SK-N-SH (cell line): Measurements from ENCODE around the gene INPP5K. TPM values are rescaled to one million over a fixed set of nuclear protein-coding genes. Genes with fewer than 3 reads are reported as not detected.
"Not testable (repeated sequence)": the region's sequence is repeated elsewhere in the genome, so short reads cannot be mapped to it uniquely, and the experiment has no call there.

Experiments used
- CTCF ChIA-PET: fragments of 300-600, 350-600 bp; formaldehyde crosslinking; extraction: SDS; loops from one replicate; lab custom pipeline; 2021; lab: Yijun Ruan, JAX
- POLR2A ChIA-PET: fragments of 350-600 bp; sonication (Branson Sonifier 250); formaldehyde crosslinking; extraction: SDS; loops from one replicate; lab custom pipeline; 2020; ENCODE audit warnings: antibody characterized with exemption, inconsistent platforms; lab: Yijun Ruan, JAX
- DNase-seq: peaks from one replicate; pipeline ENCODE4 v3.0.0; 2012
- H2AFZ ChIP-seq: fragments of 200-600 bp; sonication (generic); 2 replicates; pipeline ENCODE4 v1.8.1; 2016; ENCODE audit warnings: antibody characterized with exemption, mild to moderate bottlenecking, low read depth
- H3F3A ChIP-seq: fragments of 200-600 bp; sonication (generic); replicated peaks from 2 replicates; pipeline ENCODE3; 2016; ENCODE audit warnings: antibody characterized with exemption, mild to moderate bottlenecking; ENCODE audit not compliant: insufficient read depth
- H3K27ac ChIP-seq, 2 experiments: fragments of 200-500 bp in 1 of 2; fragments of 200-600 bp in 1 of 2; sonication (Bioruptor generic) in 1 of 2; sonication (generic), shearing (Covaris generic) in 1 of 2; 2 replicates each; pipeline versions ENCODE4 v1.5.1 to v1.6.1; 2014 to 2016; ENCODE audit warnings: low read depth in 2 of 2, inconsistent platforms in 1 of 2, low read length in 1 of 2, mild to moderate bottlenecking in 1 of 2, mixed read lengths in 1 of 2
- H3K27me3 ChIP-seq: fragments of 200-600 bp; sonication (generic), shearing (Covaris generic); 2 replicates; pipeline ENCODE4 v1.6.1; 2016; ENCODE audit warnings: mixed run types; ENCODE audit not compliant: insufficient read depth
- H3K36me3 ChIP-seq, 2 experiments: fragments of 200-500 bp in 1 of 2; fragments of 200-600 bp in 1 of 2; sonication (Bioruptor generic) in 1 of 2; sonication (generic) in 1 of 2; replicated peaks in 1 of 2; 2 replicates each; pipeline versions ENCODE3 to v1.5.1; 2014 to 2016; ENCODE audit warnings: low read length in 1 of 2, mild to moderate bottlenecking in 1 of 2; ENCODE audit not compliant: insufficient read depth in 2 of 2, control insufficient read depth in 1 of 2
- H3K4me1 ChIP-seq, 2 experiments: fragments of 200-500 bp in 1 of 2; fragments of 200-600 bp in 1 of 2; sonication (Bioruptor generic) in 1 of 2; sonication (generic), shearing (Covaris generic) in 1 of 2; 2 replicates each; pipeline versions ENCODE4 v1.5.1 to v1.6.1; 2014 to 2016; ENCODE audit warnings: low read depth in 1 of 2, low read length in 1 of 2, mixed run types in 1 of 2; ENCODE audit not compliant: insufficient read depth in 2 of 2, control insufficient read depth in 1 of 2
- H3K4me2 ChIP-seq: fragments of 200-600 bp; sonication (generic), shearing (Covaris generic); 2 replicates; pipeline ENCODE4 v1.6.1; 2017; ENCODE audit warnings: mixed run types
- H3K4me3 ChIP-seq, 2 experiments: fragments of 200-500 bp in 1 of 2; fragments of 200-600 bp in 1 of 2; sonication (Bioruptor generic) in 1 of 2; sonication (generic), shearing (Covaris generic) in 1 of 2; 2 replicates each; pipeline versions ENCODE4 v1.5.1 to v1.8.1; 2014 to 2016; ENCODE audit warnings: low read depth in 2 of 2, inconsistent platforms in 1 of 2, low read length in 1 of 2, mild to moderate bottlenecking in 1 of 2, mixed read lengths in 1 of 2, moderate library complexity in 1 of 2
- H3K79me2 ChIP-seq: fragments of 200-600 bp; sonication (generic); 2 replicates; pipeline ENCODE4 v1.8.1; 2017; ENCODE audit warnings: mild to moderate bottlenecking; ENCODE audit not compliant: insufficient read depth
- H3K9ac ChIP-seq: fragments of 200-600 bp; sonication (generic); 2 replicates; pipeline ENCODE4 v1.6.1; 2017; ENCODE audit warnings: mixed run types
- H3K9me2 ChIP-seq: fragments of 200-600 bp; sonication (generic); 2 replicates; pipeline ENCODE4 v1.6.1; 2017; ENCODE audit warnings: mixed run types
- H3K9me3 ChIP-seq: fragments of 200-600 bp; sonication (generic); 2 replicates; pipeline ENCODE4 v1.6.1; 2017; ENCODE audit warnings: mixed run types, mild to moderate bottlenecking, moderate library complexity
- H4K20me1 ChIP-seq: fragments of 200-600 bp; sonication (generic); 2 replicates; pipeline ENCODE4 v1.6.1; 2017; ENCODE audit warnings: mild to moderate bottlenecking, mixed run types; ENCODE audit not compliant: insufficient read depth
- FOSL2 ChIP-seq: IDR thresholded peaks from 2 replicates; pipeline ENCODE4 v1.4.0; 2012; ENCODE audit warnings: low read depth, mild to moderate bottlenecking, moderate library complexity, borderline replicate concordance
- FOXM1 ChIP-seq: IDR thresholded peaks from 2 replicates; pipeline ENCODE4 v1.4.0; 2012; ENCODE audit warnings: low read depth, mild to moderate bottlenecking
- GATA2 ChIP-seq: sonication (generic); formaldehyde crosslinking; IDR thresholded peaks from 2 replicates; pipeline ENCODE4 v1.5.0; 2020; ENCODE audit warnings: mild to moderate bottlenecking, missing genetic modification reagents
- JUND ChIP-seq: IDR thresholded peaks from 2 replicates; pipeline ENCODE4 v1.4.0; 2012
- MEF2A ChIP-seq: IDR thresholded peaks from 2 replicates; pipeline ENCODE4 v1.4.0; 2012; ENCODE audit warnings: low read depth, borderline replicate concordance
- NRF1 ChIP-seq: IDR thresholded peaks from 2 replicates; pipeline ENCODE4 v1.6.1; 2012; ENCODE audit warnings: low read depth, mild to moderate bottlenecking, low read length
- POLR2AphosphoS5 ChIP-seq: IDR thresholded peaks from 2 replicates; pipeline ENCODE4 v1.6.1; 2012; ENCODE audit warnings: low read depth, low read length
- RCOR1 ChIP-seq: fragments of 150-350 bp; IDR thresholded peaks from 2 replicates; pipeline ENCODE4 v1.6.1; 2017; ENCODE audit warnings: antibody characterized with exemption, low read length
- REST ChIP-seq: IDR thresholded peaks from 2 replicates; pipeline ENCODE4 v1.6.1; 2012; ENCODE audit warnings: mild to moderate bottlenecking, low read depth, low read length, moderate library complexity
- RFX5 ChIP-seq: IDR thresholded peaks from 2 replicates; pipeline ENCODE4 v1.6.1; 2012; ENCODE audit warnings: mild to moderate bottlenecking, improper control_type of control experiment, low read length
- SIN3A ChIP-seq: IDR thresholded peaks from 2 replicates; pipeline ENCODE4 v1.6.1; 2012; ENCODE audit warnings: low read depth, mild to moderate bottlenecking, low read length, moderate library complexity, borderline replicate concordance
- SMC3 ChIP-seq: IDR thresholded peaks from 2 replicates; pipeline ENCODE4 v1.6.1; 2012; ENCODE audit warnings: low read depth, low read length, improper control_type of control experiment
- TAF1 ChIP-seq: IDR thresholded peaks from 2 replicates; pipeline ENCODE4 v1.6.1; 2012; ENCODE audit warnings: low read depth, mild to moderate bottlenecking, low read length, moderate library complexity, borderline replicate concordance
- TCF12 ChIP-seq: IDR thresholded peaks from 2 replicates; pipeline ENCODE4 v1.4.0; 2012
- TEAD4 ChIP-seq: IDR thresholded peaks from 2 replicates; pipeline ENCODE4 v1.4.0; 2012; ENCODE audit warnings: mild to moderate bottlenecking, borderline replicate concordance; ENCODE audit not compliant: insufficient read depth
- YY1 ChIP-seq: IDR thresholded peaks from 2 replicates; pipeline ENCODE4 v1.4.0; 2012; ENCODE audit warnings: low read depth, mild to moderate bottlenecking
- WGBS: methylation state at CpG from one replicate; pipeline ENCODE4 v1.1.6; 2017; ENCODE audit warnings: low lambda C conversion rate; 5-methylcytosine and 5-hydroxymethylcytosine counted together
- polyA plus RNA-seq, 3 experiments: library from polyadenylated mRNA; depleted of rRNA; stranded (reverse); fragments of >200 nt; gene quantifications; 2 replicates each; pipeline ENCODE4 v1.2.3, GENCODE V29; 2012
- TF ChIP-seq, protein P1 (sequence below): fragments of 200-600 bp; sonication (generic); IDR thresholded peaks from 2 replicates; pipeline ENCODE4 v1.6.1; 2017; ENCODE audit warnings: antibody characterized with exemption, mild to moderate bottlenecking, moderate library complexity
- TF ChIP-seq, protein P2 (sequence below): IDR thresholded peaks from 2 replicates; pipeline ENCODE4 v1.4.0; 2012; ENCODE audit warnings: low read depth

The INPP5K gene
- polyA plus RNA-seq, 1 of the 3 experiments (the other 2 are of a cell fraction) = 26.2 TPM

GRCh38 chr17:1529863-1530262 lies 13.5 kb upstream of the INPP5K start (continued):
- TF ChIP-seq MEF2A = no peak

DNA sequence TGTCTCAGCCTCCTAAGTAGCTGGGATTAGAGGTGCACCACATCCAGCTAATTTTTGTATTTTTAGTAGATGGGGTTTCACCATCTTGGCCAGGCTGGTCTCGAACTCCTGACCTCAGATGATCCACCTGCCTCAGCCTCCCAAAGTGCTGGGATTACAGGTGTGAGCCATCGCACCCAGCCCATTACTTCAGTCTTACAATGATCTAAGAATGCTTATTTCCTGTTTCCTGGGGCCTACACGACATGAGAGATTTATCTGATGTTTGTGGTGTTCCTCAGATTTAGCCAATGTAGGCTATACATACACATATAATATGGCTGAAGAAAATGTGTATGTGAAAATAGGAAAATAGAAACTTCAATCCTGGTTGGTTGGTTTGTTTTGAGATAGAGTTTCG lies 10.5 kb upstream of the INPP5K start:
- H3K4me1 ChIP-seq, H3K27ac ChIP-seq, POLR2A ChIA-PET, H3K9ac ChIP-seq, DNase-seq, H3K4me2 ChIP-seq, H3F3A ChIP-seq, H3K27me3 ChIP-seq, H3K9me2 ChIP-seq, H3K9me3 ChIP-seq, H4K20me1 ChIP-seq, H3K4me3 ChIP-seq, H2AFZ ChIP-seq, H3K79me2 ChIP-seq: not testable (repeated sequence)
- WGBS = 93% methylated on average over 4 of the region's 4 CpGs
- H3K36me3 ChIP-seq = peaks cover 22 to 32% of the 10 kb centered on the region in 2 experiments
- CTCF ChIA-PET = interaction anchor here (1.0 kb wide), 1 partner anchor 36 kb away, joined by 4 read pairs; the partner anchor contains the start of gene PITPNA

DNA sequence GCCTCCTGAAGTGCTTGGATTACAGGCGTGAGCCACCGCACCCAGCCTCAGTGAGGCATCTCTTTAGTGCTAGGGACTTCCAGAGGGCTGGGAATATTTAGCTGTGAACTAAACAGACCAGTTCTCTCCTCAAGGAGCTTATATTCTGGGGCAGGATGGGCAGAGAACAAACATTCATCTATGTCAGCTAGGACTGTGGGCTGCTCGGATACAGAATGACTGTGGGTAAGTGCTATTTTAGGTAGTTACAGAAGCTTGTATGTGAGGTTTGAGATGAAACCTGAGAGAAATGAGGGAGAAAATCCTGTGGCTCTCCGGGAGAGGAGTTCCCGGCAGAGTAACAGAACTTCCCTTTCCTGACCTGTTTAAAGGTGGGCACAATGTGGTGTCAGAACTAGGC lies 6.2 kb upstream of the INPP5K start:
- Histone ChIP-seq H3K4me3 (no peak overlapping the region), H3K9ac (no peak overlapping the region), H3K27me3 (no peaks in the 10 kb centered on the region), H4K20me1 (no peaks in the 10 kb centered on the region), H3F3A (peaks cover 29% of the 10 kb centered on the region), H3K9me2 (no peaks in the 10 kb centered on the region), H3K27ac (no peak overlapping the region), H3K4me1 (peaks cover 0 to 7% of the 10 kb centered on the region in 2 experiments; a peak in 2 of 4 replicates), H3K36me3 (peaks cover 31 to 34% of the 10 kb centered on the region in 2 experiments), H3K79me2 (peaks cover 6% of the 10 kb centered on the region), H3K9me3 (no peaks in the 10 kb centered on the region), H3K4me2 (no peak overlapping the region), H2AFZ (no peak overlapping the region)
- DNase-seq = no peak
- ChIA-PET CTCF (interaction anchor here (1.0 kb wide), 1 partner anchor 34 kb away, joined by 3 read pairs; no protein-coding TSS in a partner anchor), POLR2A (no interaction called here)
- no peak for TF ChIP-seq REST
- TF ChIP-seq YY1 = no peak
- TF ChIP-seq GATA2 (CRISPR knock-in tag) = no peak
- TF ChIP-seq POLR2AphosphoS5 = no peak
- no peak for TF ChIP-seq SIN3A
- no peak for TF ChIP-seq RCOR1
- no peak for TF ChIP-seq SMC3
- no peak for TF ChIP-seq MEF2A
- no peak for TF ChIP-seq FOXM1
- no peak for TF ChIP-seq TCF12
- TF ChIP-seq, protein P1, sequence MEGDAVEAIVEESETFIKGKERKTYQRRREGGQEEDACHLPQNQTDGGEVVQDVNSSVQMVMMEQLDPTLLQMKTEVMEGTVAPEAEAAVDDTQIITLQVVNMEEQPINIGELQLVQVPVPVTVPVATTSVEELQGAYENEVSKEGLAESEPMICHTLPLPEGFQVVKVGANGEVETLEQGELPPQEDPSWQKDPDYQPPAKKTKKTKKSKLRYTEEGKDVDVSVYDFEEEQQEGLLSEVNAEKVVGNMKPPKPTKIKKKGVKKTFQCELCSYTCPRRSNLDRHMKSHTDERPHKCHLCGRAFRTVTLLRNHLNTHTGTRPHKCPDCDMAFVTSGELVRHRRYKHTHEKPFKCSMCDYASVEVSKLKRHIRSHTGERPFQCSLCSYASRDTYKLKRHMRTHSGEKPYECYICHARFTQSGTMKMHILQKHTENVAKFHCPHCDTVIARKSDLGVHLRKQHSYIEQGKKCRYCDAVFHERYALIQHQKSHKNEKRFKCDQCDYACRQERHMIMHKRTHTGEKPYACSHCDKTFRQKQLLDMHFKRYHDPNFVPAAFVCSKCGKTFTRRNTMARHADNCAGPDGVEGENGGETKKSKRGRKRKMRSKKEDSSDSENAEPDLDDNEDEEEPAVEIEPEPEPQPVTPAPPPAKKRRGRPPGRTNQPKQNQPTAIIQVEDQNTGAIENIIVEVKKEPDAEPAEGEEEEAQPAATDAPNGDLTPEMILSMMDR = no peak
- TF ChIP-seq, protein P2, sequence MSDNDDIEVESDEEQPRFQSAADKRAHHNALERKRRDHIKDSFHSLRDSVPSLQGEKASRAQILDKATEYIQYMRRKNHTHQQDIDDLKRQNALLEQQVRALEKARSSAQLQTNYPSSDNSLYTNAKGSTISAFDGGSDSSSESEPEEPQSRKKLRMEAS = no peak
- TF ChIP-seq RFX5 = no peak
- TF ChIP-seq NRF1 = no peak
- TF ChIP-seq TEAD4 = no peak
- no peak for TF ChIP-seq JUND
- no peak for TF ChIP-seq TAF1
- no peak for TF ChIP-seq FOSL2
- 94% methylated on average over 5 of the region's 5 CpGs for WGBS
